DMS 273 treated with DMSO at 0.1 percent for 48 hours (cell line): ENCODE results near the gene WSCD1.

Experiments used
- DNase-seq: peaks from one replicate; lab custom pipeline; 2025; lab: John Stamatoyannopoulos, UW

Gene WSCD1

GRCh38 chr17:6061290-6061689, 8.9 kb upstream of the WSCD1 start:
- no peak for DNase-seq

GRCh38 chr17:6064868-6065267, 5.3 kb upstream of the WSCD1 start:
- no peak for DNase-seq

DNA sequence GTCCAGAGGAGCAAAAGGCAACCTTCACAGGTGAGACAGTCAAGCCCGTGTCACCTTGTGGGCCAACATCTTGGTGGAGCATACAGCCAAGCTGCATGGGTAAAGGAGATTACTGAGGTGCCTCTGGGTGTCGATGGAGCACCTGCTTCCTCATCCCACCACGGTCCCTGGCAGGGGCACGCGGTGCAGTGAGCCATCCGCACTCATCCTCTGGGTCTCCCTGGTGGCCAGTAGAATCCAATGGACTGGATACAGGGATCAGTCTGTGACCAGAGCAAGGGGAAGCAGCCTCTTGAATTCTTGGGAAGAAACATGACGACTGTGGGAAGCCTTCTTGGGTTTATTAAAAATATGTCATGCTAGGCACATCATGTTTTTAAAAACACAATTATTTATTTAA, 4.8 kb upstream of the WSCD1 start:
- no peak for DNase-seq

- no peak for DNase-seq
Observed at GRCh38 chr17:6066183-6066948, 3.8 kb upstream of the WSCD1 start.

GRCh38 chr17:6067060-6067459, 3.1 kb upstream of the WSCD1 start:
- DNase-seq, result no peak

DNA sequence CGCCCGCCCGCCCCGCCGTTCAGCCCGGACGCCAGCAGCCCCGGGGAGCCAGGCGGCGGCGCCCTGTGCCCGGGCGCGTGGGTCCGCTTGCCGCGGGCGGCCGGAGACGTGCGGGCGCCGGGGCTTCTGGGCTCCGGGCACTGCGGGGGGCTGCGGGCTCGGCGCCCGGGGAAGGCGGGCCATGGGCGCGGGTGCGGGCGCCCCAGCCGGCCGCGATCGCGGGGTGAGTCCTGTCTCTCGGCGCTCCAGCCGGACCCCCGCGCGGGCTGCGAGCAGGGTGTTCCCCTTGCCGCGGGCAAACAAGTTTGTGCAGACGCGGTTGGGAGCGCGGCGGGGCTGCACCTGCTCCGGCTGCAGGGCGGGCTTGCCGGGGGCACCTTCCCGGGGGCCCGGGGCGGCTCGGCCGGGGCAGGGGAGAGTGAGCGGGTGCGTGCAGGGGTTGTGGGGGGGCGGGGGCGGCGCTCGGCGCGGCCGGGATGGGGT, 292 bp downstream of the WSCD1 start:
- DNase-seq, result no peak

DNA sequence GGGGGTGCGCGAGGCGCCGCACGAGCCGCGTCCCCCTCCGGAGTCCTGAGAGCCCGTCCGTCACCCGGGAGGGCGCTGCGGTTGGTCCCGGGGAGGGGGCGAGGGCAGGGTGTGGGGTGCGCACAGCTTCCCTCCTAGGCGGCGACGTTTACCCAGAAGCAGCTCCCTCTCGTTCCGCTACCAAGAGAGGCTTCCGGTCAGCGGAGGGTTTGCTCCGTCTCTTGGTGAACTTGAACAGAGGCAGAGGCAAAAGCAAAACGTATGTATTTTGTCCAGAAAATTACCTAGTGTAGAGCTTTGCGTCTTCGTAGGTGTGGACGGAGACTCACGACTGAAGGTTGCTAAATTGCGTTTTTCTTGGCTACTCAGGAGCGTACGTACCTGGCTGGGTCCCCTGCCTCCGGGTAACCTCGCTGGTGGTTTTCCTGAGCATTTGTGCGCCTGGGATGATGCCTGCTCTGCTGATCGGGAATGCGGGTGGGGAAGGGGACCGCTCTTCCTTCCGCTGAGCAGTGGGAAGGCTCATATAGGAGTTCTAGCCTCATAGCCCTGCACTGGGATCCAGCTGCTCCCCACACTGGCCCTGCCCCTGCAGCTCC, 833 bp downstream of the WSCD1 start:
- no peak for DNase-seq

GRCh38 chr17:6071528-6072065, 1.4 kb downstream of the WSCD1 start:
- DNase-seq, result no peak

DNA sequence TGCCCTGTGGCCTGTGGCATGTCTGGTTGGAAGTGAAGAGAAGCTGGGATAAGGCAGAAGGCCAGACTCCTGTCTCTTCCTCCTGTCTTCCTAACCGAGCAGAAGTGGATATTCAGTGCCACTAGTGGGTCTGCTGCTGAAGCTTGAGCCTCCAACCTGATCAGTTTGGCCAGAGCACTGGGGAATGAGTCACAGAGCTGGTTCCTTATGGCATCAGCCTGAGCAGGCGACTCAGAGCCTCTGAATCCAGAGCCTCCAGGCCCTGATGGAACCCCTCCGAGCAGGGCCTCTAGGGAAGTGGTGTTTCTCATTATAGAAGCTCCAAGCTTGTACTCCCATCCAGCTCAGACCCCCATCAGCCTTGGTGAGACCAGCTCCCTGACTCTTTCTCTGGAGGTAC, 2.0 kb downstream of the WSCD1 start:
- no peak for DNase-seq

- no peak for DNase-seq
Observed at GRCh38 chr17:6072611-6073010, 2.4 kb downstream of the WSCD1 start.

GRCh38 chr17:6073620-6074019, 3.4 kb downstream of the WSCD1 start:
- no peak for DNase-seq

- no peak for DNase-seq
Observed at GRCh38 chr17:6075050-6075449, 4.9 kb downstream of the WSCD1 start.

GRCh38 chr17:6075845-6076244, 5.7 kb downstream of the WSCD1 start:
- no peak for DNase-seq

DNA sequence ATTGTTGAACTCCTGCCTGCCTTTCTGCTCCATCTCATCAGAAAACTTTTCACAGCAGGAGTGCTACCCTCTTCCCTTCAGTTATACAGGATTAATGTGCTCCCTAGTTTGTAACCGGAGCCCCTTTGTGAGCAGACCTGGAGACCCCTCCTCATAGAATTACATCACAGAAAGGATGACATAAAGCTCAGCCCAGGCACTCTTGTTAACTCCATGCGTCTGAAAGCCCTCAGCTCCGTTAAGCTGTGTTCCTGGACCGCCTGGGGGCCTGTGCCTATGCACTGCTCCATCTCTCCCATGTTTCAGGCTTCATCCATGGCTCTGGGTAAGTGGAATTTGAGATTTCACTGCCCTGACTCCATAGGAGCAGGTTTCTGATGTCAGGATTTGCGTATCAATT, 7.6 kb downstream of the WSCD1 start:
- no peak for DNase-seq

- no peak for DNase-seq
Observed at GRCh38 chr17:6078458-6078871, 8.3 kb downstream of the WSCD1 start.

DNA sequence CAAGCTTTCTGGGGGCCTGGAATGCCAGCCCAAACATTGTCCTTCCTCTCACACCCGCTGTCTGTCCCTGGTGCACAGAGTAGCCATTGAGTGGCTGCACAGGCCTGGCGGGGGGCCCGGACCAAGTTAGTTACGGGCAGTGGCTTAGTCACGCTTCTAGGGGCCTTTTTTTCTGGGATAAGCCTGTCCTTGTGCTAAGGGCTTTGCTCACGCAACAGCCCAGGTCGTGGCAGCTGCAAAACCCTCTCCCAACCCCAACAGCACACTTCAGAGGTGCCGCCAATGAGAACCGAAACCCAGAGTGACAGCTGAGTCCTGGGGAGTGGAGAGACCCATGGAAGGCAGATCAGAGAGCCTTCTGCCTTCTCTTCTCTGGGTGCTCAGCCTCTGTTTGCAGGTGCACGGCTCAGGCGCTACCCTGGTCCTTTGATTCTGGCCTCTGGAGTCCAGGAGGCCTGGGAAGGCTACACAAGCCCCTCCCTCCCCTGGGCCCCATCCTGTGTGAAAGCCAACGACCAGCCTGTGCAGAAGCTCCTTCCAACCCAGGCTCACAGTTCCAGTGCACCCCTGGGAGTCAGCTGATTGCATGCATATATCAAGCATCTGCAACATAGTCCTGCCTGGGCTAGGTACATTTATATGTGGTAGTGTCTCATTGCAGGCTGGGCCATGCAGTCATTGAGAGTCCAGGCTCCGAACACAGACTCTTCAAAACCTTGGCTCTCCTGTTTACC, 9.1 kb downstream of the WSCD1 start:
- DNase-seq, result no peak

DNA sequence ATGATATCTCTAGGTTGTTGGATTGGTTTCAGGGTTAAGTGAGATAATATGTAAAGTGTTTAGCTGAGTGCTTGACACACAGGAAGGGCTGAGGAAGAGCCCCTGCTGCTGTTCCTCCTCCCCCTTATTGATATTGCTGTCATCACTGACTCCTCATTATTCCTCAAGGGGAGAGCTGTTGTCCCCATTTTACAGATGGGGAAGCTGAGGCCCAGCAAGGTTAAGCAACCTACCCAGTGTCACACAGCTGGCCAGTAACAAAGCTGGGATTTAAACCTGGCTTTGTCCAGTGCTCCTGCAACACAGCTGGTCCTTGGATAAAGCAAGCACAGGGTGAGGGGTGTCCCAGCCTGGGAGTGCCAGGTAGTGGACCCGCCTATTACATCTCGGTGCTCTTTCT, 9.8 kb downstream of the WSCD1 start:
- DNase-seq, result no peak

GRCh38 chr17:6080711-6081430, 10.7 kb downstream of the WSCD1 start:
- DNase-seq, result no peak

- DNase-seq, result no peak
Observed at GRCh38 chr17:6082335-6082734, 12.2 kb downstream of the WSCD1 start.

DNA sequence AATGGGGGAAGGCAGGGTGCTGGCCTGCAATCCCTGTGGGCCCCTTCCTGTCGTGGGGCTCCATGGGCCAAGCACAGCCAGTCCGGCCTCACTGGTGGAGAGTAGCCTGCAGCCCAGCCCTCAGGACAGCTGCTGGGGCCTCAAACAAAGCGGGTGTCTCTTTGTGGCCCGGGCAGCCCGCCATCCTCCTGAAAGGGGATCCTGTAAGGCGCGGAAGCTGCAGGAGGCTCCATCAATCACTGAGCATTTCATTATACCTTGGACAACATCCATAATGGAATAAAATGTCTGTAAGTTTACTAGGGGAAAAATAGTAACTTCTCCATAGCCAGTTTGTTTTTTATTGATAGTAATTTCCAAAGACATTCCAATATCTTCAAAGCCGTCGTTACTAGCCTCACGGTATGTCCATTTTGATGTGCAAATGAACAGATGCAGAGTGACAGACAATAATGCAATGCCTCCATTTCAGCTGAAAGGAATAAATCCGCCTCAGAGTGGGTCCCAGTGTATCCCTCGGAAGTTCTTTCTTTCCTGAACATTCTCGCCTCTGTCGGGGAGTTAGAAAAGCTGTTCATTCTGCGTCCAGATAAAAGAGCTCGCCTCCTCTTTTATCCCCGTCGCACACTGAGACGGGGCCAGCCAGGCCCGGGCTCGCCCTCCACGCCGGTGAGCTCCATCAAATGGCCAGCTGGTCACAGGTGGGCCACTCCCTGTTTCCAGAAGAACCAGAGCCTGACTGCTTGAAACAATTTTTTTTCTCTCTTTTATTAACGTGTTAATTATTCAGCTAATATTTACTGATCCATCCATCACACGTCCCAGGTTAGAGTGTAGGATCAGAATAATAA, 14.4 kb downstream of the WSCD1 start:
- no peak for DNase-seq

DNA sequence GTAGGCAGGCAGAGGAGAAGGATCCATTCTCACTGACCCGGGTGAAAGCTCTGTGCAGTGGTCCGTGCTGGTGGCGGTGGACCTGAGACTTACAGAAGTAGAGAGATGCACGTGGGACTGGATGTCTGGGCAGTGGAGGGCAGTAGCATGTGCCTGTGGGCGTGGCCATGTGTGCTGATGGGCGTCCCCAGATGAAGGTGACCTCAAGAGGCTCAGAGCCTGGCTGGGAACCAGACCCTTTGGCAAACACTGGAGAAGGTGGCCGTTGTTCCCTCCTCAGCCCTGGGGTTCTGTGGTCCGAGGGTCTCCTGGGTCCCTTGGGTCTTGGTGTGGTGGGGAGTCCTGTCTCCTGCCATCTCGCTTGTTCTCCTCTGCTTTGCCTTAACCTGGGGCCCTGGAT, 15.6 kb downstream of the WSCD1 start:
- no peak for DNase-seq
